Activated T-helper 17 cell treated with anti-CD3 and anti-CD28 coated beads, Interleukin-2, amount 50 U/mL, for 72 hours (primary cell): ENCODE data around the gene ATG13. TPM values are rescaled to one million over a fixed set of nuclear protein-coding genes. Genes with fewer than 3 reads are reported as not detected.

Experiments
- ATAC-seq: fragments of 150-1000 bp; cut with Tn5 transposase; replicated peaks from 2 replicates; pipeline ENCODE4 v1.10.0; 2021; ENCODE audit warnings: mild to moderate bottlenecking, moderate library complexity
- H3K27ac Mint-ChIP-seq: one replicate; pipeline ENCODE4 v1.8.0; 2022; ENCODE audit warnings: mixed read lengths
- H3K27me3 Mint-ChIP-seq: one replicate; pipeline ENCODE4 v1.8.0; 2022; ENCODE audit warnings: mixed read lengths
- H3K36me3 Mint-ChIP-seq: one replicate; pipeline ENCODE4 v1.8.0; 2022; ENCODE audit warnings: low read depth, mild to moderate bottlenecking, mixed read lengths
- H3K4me1 Mint-ChIP-seq: one replicate; pipeline ENCODE4 v1.8.0; 2022; ENCODE audit warnings: mixed read lengths
- H3K4me3 Mint-ChIP-seq: one replicate; pipeline ENCODE4 v1.8.0; 2022; ENCODE audit warnings: mild to moderate bottlenecking, mixed read lengths
- H3K9me3 Mint-ChIP-seq: one replicate; pipeline ENCODE4 v1.8.0; 2022; ENCODE audit warnings: mixed read lengths
- total RNA-seq, 2 donors: library from RNA; stranded (reverse); gene quantifications; one replicate each; pipeline ENCODE4 v1.2.3, GENCODE V29; 2022

Gene ATG13
- total RNA-seq, 2 donors from 2014 or later, result 59.1 to 62.1 TPM

- H3K36me3 Mint-ChIP-seq, result peaks cover 81% of the 10 kb centered on the region
- H3K4me1 Mint-ChIP-seq, result peaks cover 6% of the 10 kb centered on the region
- no peak for ATAC-seq
- no peak overlapping the region for H3K4me3 Mint-ChIP-seq
- no peak overlapping the region for H3K27ac Mint-ChIP-seq
- no peaks in the 10 kb centered on the region for H3K9me3 Mint-ChIP-seq
- H3K27me3 Mint-ChIP-seq, result no peaks in the 10 kb centered on the region
These were observed 64.5 kb downstream of the ATG13 start for GRCh38 chr11:46681814-46682213.

GRCh38 chr11:46682773-46683752 lies 65.7 kb downstream of the ATG13 start:
- no peak for ATAC-seq
- Mint-ChIP-seq H3K9me3 (no peaks in the 10 kb centered on the region), H3K4me3 (no peak overlapping the region), H3K4me1 (no peaks in the 10 kb centered on the region), H3K27ac (no peak overlapping the region), H3K27me3 (no peaks in the 10 kb centered on the region), H3K36me3 (peaks cover 84% of the 10 kb centered on the region)

GRCh38 chr11:46684367-46684766 lies 67.0 kb downstream of the ATG13 start:
- ATAC-seq, result no peak
- no peak overlapping the region for H3K27ac Mint-ChIP-seq
- peaks cover 84% of the 10 kb centered on the region for H3K36me3 Mint-ChIP-seq
- H3K4me3 Mint-ChIP-seq, result no peak overlapping the region
- no peaks in the 10 kb centered on the region for H3K27me3 Mint-ChIP-seq
- no peaks in the 10 kb centered on the region for H3K4me1 Mint-ChIP-seq
- H3K9me3 Mint-ChIP-seq, result no peaks in the 10 kb centered on the region

GRCh38 chr11:46686886-46687795 lies 69.8 kb downstream of the ATG13 start:
- Mint-ChIP-seq H3K4me1 (peaks cover 5% of the 10 kb centered on the region), H3K4me3 (no peak overlapping the region), H3K9me3 (no peaks in the 10 kb centered on the region), H3K36me3 (peaks cover 84% of the 10 kb centered on the region), H3K27me3 (no peaks in the 10 kb centered on the region), H3K27ac (peak overlapping the region; percentile 46)
- ATAC-seq, result no peak

GRCh38 chr11:46690702-46691101 lies 73.3 kb downstream of the ATG13 start:
- peaks cover 5% of the 10 kb centered on the region for H3K4me1 Mint-ChIP-seq
- peaks cover 98% of the 10 kb centered on the region for H3K36me3 Mint-ChIP-seq
- ATAC-seq, result no peak
- no peak overlapping the region for H3K4me3 Mint-ChIP-seq
- no peaks in the 10 kb centered on the region for H3K27me3 Mint-ChIP-seq
- no peaks in the 10 kb centered on the region for H3K9me3 Mint-ChIP-seq
- H3K27ac Mint-ChIP-seq, result peak overlapping the region; percentile 83

- Mint-ChIP-seq H3K36me3 (peaks cover 87% of the 10 kb centered on the region), H3K27ac (no peak overlapping the region), H3K4me3 (no peak overlapping the region), H3K9me3 (no peaks in the 10 kb centered on the region), H3K27me3 (no peaks in the 10 kb centered on the region), H3K4me1 (peaks cover 5% of the 10 kb centered on the region)
- ATAC-seq, result no peak
These were observed 75.1 kb downstream of the ATG13 start for GRCh38 chr11:46692450-46692849.

GRCh38 chr11:46693597-46694012 lies 76.3 kb downstream of the ATG13 start:
- H3K27ac Mint-ChIP-seq, result peak overlapping the region; percentile 76
- H3K4me3 Mint-ChIP-seq, result no peak overlapping the region
- peaks cover 9% of the 10 kb centered on the region for H3K4me1 Mint-ChIP-seq
- no peaks in the 10 kb centered on the region for H3K27me3 Mint-ChIP-seq
- H3K36me3 Mint-ChIP-seq, result peaks cover 76% of the 10 kb centered on the region
- H3K9me3 Mint-ChIP-seq, result no peaks in the 10 kb centered on the region
- ATAC-seq, result no peak

GRCh38 chr11:46694072-46694471 lies 76.7 kb downstream of the ATG13 start:
- no peak overlapping the region for H3K4me3 Mint-ChIP-seq
- peaks cover 9% of the 10 kb centered on the region for H3K4me1 Mint-ChIP-seq
- no peaks in the 10 kb centered on the region for H3K9me3 Mint-ChIP-seq
- H3K36me3 Mint-ChIP-seq, result peaks cover 71% of the 10 kb centered on the region
- H3K27ac Mint-ChIP-seq, result peak overlapping the region; percentile 76
- H3K27me3 Mint-ChIP-seq, result no peaks in the 10 kb centered on the region
- ATAC-seq, result no peak

GRCh38 chr11:46694607-46695006 lies 77.3 kb downstream of the ATG13 start:
- peak overlapping the region; percentile 76 for H3K27ac Mint-ChIP-seq
- no peaks in the 10 kb centered on the region for H3K9me3 Mint-ChIP-seq
- no peaks in the 10 kb centered on the region for H3K27me3 Mint-ChIP-seq
- ATAC-seq, result no peak
- peaks cover 9% of the 10 kb centered on the region for H3K4me1 Mint-ChIP-seq
- H3K36me3 Mint-ChIP-seq, result peaks cover 66% of the 10 kb centered on the region
- no peak overlapping the region for H3K4me3 Mint-ChIP-seq

GRCh38 chr11:46695345-46696211 lies 78.2 kb downstream of the ATG13 start:
- H3K4me3 Mint-ChIP-seq, result no peak overlapping the region
- H3K9me3 Mint-ChIP-seq, result no peaks in the 10 kb centered on the region
- peaks cover 61% of the 10 kb centered on the region for H3K36me3 Mint-ChIP-seq
- peak overlapping the region; percentile 66 for H3K27ac Mint-ChIP-seq
- no peaks in the 10 kb centered on the region for H3K27me3 Mint-ChIP-seq
- no peak for ATAC-seq
- H3K4me1 Mint-ChIP-seq, result peaks cover 7% of the 10 kb centered on the region

- Mint-ChIP-seq H3K27ac (peak overlapping the region; percentile 66), H3K4me1 (peaks cover 5% of the 10 kb centered on the region), H3K4me3 (no peak overlapping the region), H3K27me3 (no peaks in the 10 kb centered on the region), H3K36me3 (peaks cover 61% of the 10 kb centered on the region), H3K9me3 (no peaks in the 10 kb centered on the region)
- no peak for ATAC-seq
These were observed 78.8 kb downstream of the ATG13 start for GRCh38 chr11:46696212-46696558.

- no peaks in the 10 kb centered on the region for H3K9me3 Mint-ChIP-seq
These were observed 80.0 kb downstream of the ATG13 start for GRCh38 chr11:46697303-46697702.

GRCh38 chr11:46697723-46698122 lies 80.4 kb downstream of the ATG13 start:
- peak overlapping the region; percentile 9 for H3K4me3 Mint-ChIP-seq
- H3K9me3 Mint-ChIP-seq, result no peaks in the 10 kb centered on the region
- no peak for ATAC-seq

More at GRCh38 chr11:46697303-46697702, 80.0 kb downstream of the ATG13 start:
- peak overlapping the region; percentile 64 for H3K27ac Mint-ChIP-seq
- peaks cover 10% of the 10 kb centered on the region for H3K4me1 Mint-ChIP-seq
- H3K4me3 Mint-ChIP-seq, result no peak overlapping the region
- no peak for ATAC-seq
- H3K27me3 Mint-ChIP-seq, result no peaks in the 10 kb centered on the region
- H3K36me3 Mint-ChIP-seq, result peaks cover 62% of the 10 kb centered on the region

GRCh38 chr11:46698597-46698996 lies 81.2 kb downstream of the ATG13 start:
- peak overlapping the region; percentile 64 for H3K27ac Mint-ChIP-seq
- no peaks in the 10 kb centered on the region for H3K9me3 Mint-ChIP-seq
- ATAC-seq, result no peak
- H3K4me3 Mint-ChIP-seq, result peak overlapping the region; percentile 97
- peaks cover 15% of the 10 kb centered on the region for H3K4me1 Mint-ChIP-seq
- peaks cover 63% of the 10 kb centered on the region for H3K36me3 Mint-ChIP-seq
- no peaks in the 10 kb centered on the region for H3K27me3 Mint-ChIP-seq

More at GRCh38 chr11:46697723-46698122, 80.4 kb downstream of the ATG13 start:
- Mint-ChIP-seq H3K4me1 (peaks cover 14% of the 10 kb centered on the region), H3K36me3 (peaks cover 63% of the 10 kb centered on the region), H3K27ac (peak overlapping the region; percentile 64), H3K27me3 (no peaks in the 10 kb centered on the region)
